ENCODE measurements around the gene CD2.

DNA sequence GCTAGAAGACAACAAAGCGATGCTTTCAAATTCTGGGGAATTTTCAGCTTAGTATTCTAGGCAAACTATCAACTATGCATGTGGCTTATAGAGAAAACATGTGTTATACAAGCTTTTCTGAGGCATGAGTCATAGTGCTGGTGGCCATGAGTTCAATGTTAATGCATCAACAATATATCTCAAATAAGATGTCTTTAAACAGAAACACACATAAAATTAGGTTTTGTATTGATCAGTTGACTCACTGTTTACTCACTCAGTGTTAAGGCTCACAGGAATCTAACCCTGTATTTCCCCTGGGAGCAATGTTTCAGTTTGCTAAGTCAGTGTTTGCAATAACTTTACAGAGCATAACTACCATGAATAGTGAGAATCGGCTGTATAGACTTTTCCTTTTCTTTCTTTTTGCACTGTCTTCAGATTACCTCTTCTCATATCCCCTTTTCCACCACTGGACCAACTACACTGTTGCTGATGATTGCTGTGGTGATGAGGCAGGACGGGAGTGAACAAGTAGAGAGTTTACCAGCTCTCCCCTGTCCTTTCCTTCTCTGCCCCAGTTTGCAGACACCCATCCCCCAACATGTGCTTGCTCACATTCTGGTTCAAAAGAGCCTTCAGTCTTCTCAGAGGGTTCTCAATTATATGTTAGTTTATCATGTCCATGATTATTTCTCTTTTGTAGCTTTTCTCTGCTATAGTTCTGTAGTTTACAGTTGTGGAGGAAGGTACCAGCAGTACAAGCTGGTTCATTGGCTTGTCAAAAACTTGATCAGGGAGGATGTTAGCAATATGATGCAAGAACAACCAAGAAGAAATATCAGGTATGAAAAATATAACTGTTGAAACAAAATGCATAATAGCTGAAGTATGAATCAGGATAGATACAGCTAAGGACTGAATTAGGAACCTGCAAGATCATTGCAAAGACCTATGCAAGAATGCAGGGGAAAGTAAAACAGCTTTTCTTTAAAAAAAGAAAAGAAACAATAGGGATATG lies 23.9 kb downstream of the CD2 start:
- TF ChIP-seq POLR2A (IDR thresholded peaks at IDR 0.05) (no peak), POLR2AphosphoS5 (IDR thresholded peaks at IDR 0.05; ENCODE audit: insufficient read depth in 1 of 2, low read depth in 1 of 2) (no peak)
- TF ChIP-seq, protein P1, sequence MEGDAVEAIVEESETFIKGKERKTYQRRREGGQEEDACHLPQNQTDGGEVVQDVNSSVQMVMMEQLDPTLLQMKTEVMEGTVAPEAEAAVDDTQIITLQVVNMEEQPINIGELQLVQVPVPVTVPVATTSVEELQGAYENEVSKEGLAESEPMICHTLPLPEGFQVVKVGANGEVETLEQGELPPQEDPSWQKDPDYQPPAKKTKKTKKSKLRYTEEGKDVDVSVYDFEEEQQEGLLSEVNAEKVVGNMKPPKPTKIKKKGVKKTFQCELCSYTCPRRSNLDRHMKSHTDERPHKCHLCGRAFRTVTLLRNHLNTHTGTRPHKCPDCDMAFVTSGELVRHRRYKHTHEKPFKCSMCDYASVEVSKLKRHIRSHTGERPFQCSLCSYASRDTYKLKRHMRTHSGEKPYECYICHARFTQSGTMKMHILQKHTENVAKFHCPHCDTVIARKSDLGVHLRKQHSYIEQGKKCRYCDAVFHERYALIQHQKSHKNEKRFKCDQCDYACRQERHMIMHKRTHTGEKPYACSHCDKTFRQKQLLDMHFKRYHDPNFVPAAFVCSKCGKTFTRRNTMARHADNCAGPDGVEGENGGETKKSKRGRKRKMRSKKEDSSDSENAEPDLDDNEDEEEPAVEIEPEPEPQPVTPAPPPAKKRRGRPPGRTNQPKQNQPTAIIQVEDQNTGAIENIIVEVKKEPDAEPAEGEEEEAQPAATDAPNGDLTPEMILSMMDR (IDR thresholded peaks at IDR 0.05) = no peak
